Liver (tissue), 9 donors: ENCODE results near the gene STK39. TPM values are rescaled to one million over a fixed set of nuclear protein-coding genes. Genes with fewer than 3 reads are reported as not detected.

Source experiments
- DNase-seq: peaks from one replicate; pipeline ENCODE4 v3.0.0-alpha.2; 2017; ENCODE audit warnings: low spot score
- H3K27ac ChIP-seq, 2 donors: one replicate each; pipeline ENCODE4 v1.7.0; 2013; ENCODE audit warnings: inconsistent platforms in 2 of 2, low read length in 2 of 2, control low read depth in 1 of 2, low read depth in 1 of 2, mild to moderate bottlenecking in 1 of 2
- H3K27me3 ChIP-seq, 4 donors: one replicate each; pipeline versions ENCODE4 v1.6.1 to v1.7.0; 2013; ENCODE audit warnings: low read length in 3 of 4, inconsistent platforms in 1 of 4, mild to moderate bottlenecking in 1 of 4, moderate library complexity in 1 of 4; ENCODE audit not compliant: control insufficient read depth in 4 of 4, insufficient read depth in 4 of 4
- H3K36me3 ChIP-seq, 4 donors: one replicate each; pipeline versions ENCODE4 v1.6.1 to v1.7.0; 2013; ENCODE audit warnings: low read length in 3 of 4, mild to moderate bottlenecking in 3 of 4, low read depth in 1 of 4, moderate library complexity in 1 of 4; ENCODE audit not compliant: control insufficient read depth in 4 of 4, insufficient read depth in 3 of 4
- H3K4me1 ChIP-seq, 4 donors: one replicate each; pipeline versions ENCODE4 v1.6.1 to v1.7.0; 2013; ENCODE audit warnings: low read length in 3 of 4, mild to moderate bottlenecking in 3 of 4, moderate library complexity in 1 of 4; ENCODE audit not compliant: control insufficient read depth in 4 of 4, insufficient read depth in 4 of 4
- H3K4me3 ChIP-seq, 3 donors: one replicate each; pipeline versions ENCODE4 v1.6.1 to v1.7.0; 2013; ENCODE audit warnings: low read length in 3 of 3, control low read depth in 1 of 3, low read depth in 1 of 3, mild to moderate bottlenecking in 1 of 3
- H3K9ac ChIP-seq, 2 donors: one replicate each; pipeline ENCODE4 v1.7.0; 2013; ENCODE audit warnings: low read length in 2 of 2, mild to moderate bottlenecking in 2 of 2, moderate library complexity in 2 of 2, control low read depth in 1 of 2, low read depth in 1 of 2
- H3K9me3 ChIP-seq, 4 donors: one replicate each; pipeline versions ENCODE4 v1.6.1 to v1.7.0; 2013; ENCODE audit warnings: low read length in 3 of 4; ENCODE audit not compliant: control insufficient read depth in 4 of 4
- ATF3 ChIP-seq: IDR thresholded peaks from 2 replicates; pipeline ENCODE4 v1.6.1; 2016; ENCODE audit warnings: antibody characterized with exemption
- CTCF ChIP-seq: fragments of 150-350 bp; IDR thresholded peaks from 2 replicates; pipeline ENCODE4 v1.5.1; 2017; ENCODE audit warnings: improper control_type of control experiment, low read depth, low read length; ENCODE audit not compliant: missing input control
- EGR1 ChIP-seq, 2 donors: IDR thresholded peaks; 2 replicates each; pipeline ENCODE4 v1.6.1; 2016 to 2018; ENCODE audit warnings: antibody characterized with exemption in 2 of 2, low read depth in 2 of 2
- FOXA1 ChIP-seq: IDR thresholded peaks from 2 replicates; pipeline ENCODE4 v1.6.1; 2016; ENCODE audit warnings: antibody characterized with exemption
- FOXA2 ChIP-seq: IDR thresholded peaks from 2 replicates; pipeline ENCODE4 v1.6.1; 2016; ENCODE audit warnings: antibody characterized with exemption
- GABPA ChIP-seq, 2 donors: IDR thresholded peaks in 1 of 2; conservative IDR thresholded peaks in 1 of 2; 2 replicates each; pipeline ENCODE4 v1.6.1; 2016; ENCODE audit warnings: antibody characterized with exemption in 2 of 2, mild to moderate bottlenecking in 1 of 2, moderate library complexity in 1 of 2
- HNF4A ChIP-seq, 2 donors: conservative IDR thresholded peaks; 2 replicates each; pipeline ENCODE4 v1.6.1; 2016; ENCODE audit warnings: antibody characterized with exemption in 2 of 2, mild to moderate bottlenecking in 2 of 2
- HNF4G ChIP-seq: IDR thresholded peaks from 2 replicates; pipeline ENCODE4 v1.6.1; 2016; ENCODE audit warnings: antibody characterized with exemption
- JUND ChIP-seq, 2 donors: IDR thresholded peaks; 2 replicates each; pipeline ENCODE4 v1.6.1; 2016; ENCODE audit warnings: antibody characterized with exemption in 2 of 2
- MAX ChIP-seq: IDR thresholded peaks from 2 replicates; pipeline ENCODE4 v1.6.1; 2016; ENCODE audit warnings: antibody characterized with exemption
- NR2F2 ChIP-seq: IDR thresholded peaks from 2 replicates; pipeline ENCODE4 v1.6.1; 2016; ENCODE audit warnings: antibody characterized with exemption
- REST ChIP-seq: IDR thresholded peaks from 2 replicates; pipeline ENCODE4 v1.6.1; 2016; ENCODE audit warnings: antibody characterized with exemption, mild to moderate bottlenecking
- RXRA ChIP-seq, 2 donors: IDR thresholded peaks; 2 replicates each; pipeline ENCODE4 v1.6.1; 2017 to 2018; ENCODE audit warnings: antibody characterized with exemption in 2 of 2, mild to moderate bottlenecking in 1 of 2
- SP1 ChIP-seq: IDR thresholded peaks from 2 replicates; pipeline ENCODE4 v1.6.1; 2018; ENCODE audit warnings: antibody characterized with exemption, mild to moderate bottlenecking
- TAF1 ChIP-seq: conservative IDR thresholded peaks from 2 replicates; pipeline ENCODE4 v1.6.1; 2016; ENCODE audit warnings: antibody characterized with exemption, mild to moderate bottlenecking
- YY1 ChIP-seq: IDR thresholded peaks from 2 replicates; pipeline ENCODE4 v1.6.1; 2016; ENCODE audit warnings: antibody characterized with exemption, mild to moderate bottlenecking
- ZBTB33 ChIP-seq: IDR thresholded peaks from 2 replicates; pipeline ENCODE4 v1.6.1; 2016; ENCODE audit warnings: antibody characterized with exemption
- WGBS: extraction: QIAGEN DNeasy Blood & Tissue Kit; methylation state at CpG from one replicate; pipeline ENCODE4 v1.1.7; 2013; 5-methylcytosine and 5-hydroxymethylcytosine counted together
- polyA plus RNA-seq, 2 donors: library from polyadenylated mRNA; stranded (reverse) in 1 of 2; unstranded in 1 of 2; fragments of 200-250 nt in 1 of 2; fragments of >200 nt in 1 of 2; fragmentation: Nextera tagmentation in 1 of 2; extraction: Ambion mirVana in 1 of 2; gene quantifications; one replicate each; pipeline versions ENCODE4 v1.2.1 to v1.2.3, GENCODE V29; 2013 to 2015
- total RNA-seq, 2 donors: library from RNA; depleted of rRNA; stranded (reverse); fragments of >200 nt; gene quantifications; one replicate each; pipeline ENCODE4 v1.2.3, GENCODE V29; 2014
- donor health status: healthy.
- donor health status: healthy.
- donor health status: healthy.
- donor health status: healthy.
- donor health status: healthy.

STK39 gene
- total and polyA plus RNA-seq, 4 donors: 0.29 to 1.8 (median 0.73) TPM

- 75% methylated on average over 6 of the region's 6 CpGs for whole genome bisulfite sequencing
- no peaks in the 10 kb centered on the region for H3K4me1 ChIP-seq
- H3K27ac ChIP-seq: no peak overlapping the region
- no peak for TF ChIP-seq YY1
- TF ChIP-seq JUND (IDR thresholded peaks at IDR 0.05): no peak
- no peak for TF ChIP-seq EGR1 (IDR thresholded peaks at IDR 0.05; ENCODE audit: low read depth in 2 of 2)
- TF ChIP-seq TAF1: no peak
- no peak for TF ChIP-seq CTCF
- TF ChIP-seq ATF3: no peak
- TF ChIP-seq NR2F2: no peak
- TF ChIP-seq FOXA1: no peak
- no peak for TF ChIP-seq ZBTB33
- no peak for TF ChIP-seq GABPA (IDR thresholded peaks at IDR 0.05 in 1 of 2, conservative IDR thresholded peaks at IDR 0.05 in 1 of 2)
- no peak for TF ChIP-seq MAX
- no peaks in the 10 kb centered on the region for H3K36me3 ChIP-seq
- no peak overlapping the region for H3K9ac ChIP-seq
- H3K27me3 ChIP-seq: no peaks in the 10 kb centered on the region
- DNase-seq: no peak
- no peaks in the 10 kb centered on the region for H3K9me3 ChIP-seq
- H3K4me3 ChIP-seq: no peak overlapping the region
Observed at GRCh38 chr2:168062054-168062453, 185.3 kb downstream of the STK39 start.

GRCh38 chr2:168060986-168061750 is 186.2 kb downstream of the STK39 start:
- TF ChIP-seq ZBTB33 (no peak), HNF4A (conservative IDR thresholded peaks at IDR 0.05) (no peak), TAF1 (no peak), MAX (no peak), NR2F2 (no peak), HNF4G (no peak), GABPA (IDR thresholded peaks at IDR 0.05 in 1 of 2, conservative IDR thresholded peaks at IDR 0.05 in 1 of 2) (no peak), ATF3 (no peak), EGR1 (IDR thresholded peaks at IDR 0.05; ENCODE audit: low read depth in 2 of 2) (no peak), REST (no peak), FOXA2 (no peak), SP1 (no peak), JUND (IDR thresholded peaks at IDR 0.05) (no peak), YY1 (no peak), RXRA (IDR thresholded peaks at IDR 0.05) (no peak)
- Histone ChIP-seq H3K27ac (no peak overlapping the region), H3K27me3 (no peaks in the 10 kb centered on the region), H3K9me3 (no peaks in the 10 kb centered on the region), H3K4me1 (no peaks in the 10 kb centered on the region), H3K4me3 (no peak overlapping the region), H3K36me3 (no peaks in the 10 kb centered on the region), H3K9ac (no peak overlapping the region)
- DNase-seq: no peak
- WGBS: 94% methylated on average over 3 of the region's 3 CpGs
